Sigmoid colon (tissue), 7 donors: ENCODE measurements around the gene PYDC1. TPM values are rescaled to one million over a fixed set of nuclear protein-coding genes. Genes with fewer than 3 reads are reported as not detected.

Experiments used
- DNase-seq: peaks from one replicate; pipeline ENCODE4 v3.0.0-alpha.2; 2019
- H3K27ac ChIP-seq, 4 donors: fragments of 200-600 bp; sonication (generic); one replicate each; pipeline ENCODE4 v1.5.1; 2016 to 2019; ENCODE audit warnings: mild to moderate bottlenecking in 1 of 4
- H3K27me3 ChIP-seq, 3 donors: fragments of 200-600 bp; sonication (generic); one replicate each; pipeline ENCODE4 v1.5.1; 2019; ENCODE audit warnings: mild to moderate bottlenecking in 1 of 3
- H3K36me3 ChIP-seq, 4 donors: fragments of 200-600 bp; sonication (generic); one replicate each; pipeline ENCODE4 v1.5.1; 2016 to 2019
- H3K4me1 ChIP-seq, 4 donors: fragments of 200-600 bp; sonication (generic); one replicate each; pipeline ENCODE4 v1.5.1; 2017 to 2019
- H3K4me3 ChIP-seq, 4 donors: fragments of 200-600 bp; sonication (generic); one replicate each; pipeline ENCODE4 v1.5.1; 2017 to 2019; ENCODE audit warnings: mild to moderate bottlenecking in 2 of 4, moderate library complexity in 1 of 4
- H3K9me3 ChIP-seq, 4 donors: fragments of 200-600 bp in 3 of 4; sonication (generic) in 3 of 4; one replicate each; pipeline versions ENCODE4 v1.5.1 to v1.6.1; 2013 to 2019
- CTCF ChIP-seq, 4 experiments: fragments of 450-650 bp in 3 of 4; fragments of 200-600 bp in 1 of 4; IDR thresholded peaks; one replicate each; pipeline ENCODE4 v1.5.1; 2016 to 2019; ENCODE audit warnings: antibody characterized with exemption in 4 of 4, mild to moderate bottlenecking in 3 of 4, moderate library complexity in 2 of 4
- EP300 ChIP-seq, 4 donors: sonication (generic); formaldehyde crosslinking; IDR thresholded peaks; one replicate each; pipeline ENCODE4 v1.6.1; 2017; ENCODE audit warnings: antibody characterized with exemption in 4 of 4
- POLR2A ChIP-seq, 2 donors: fragments of 450-650 bp; IDR thresholded peaks; one replicate each; pipeline ENCODE4 v1.6.1; 2016; ENCODE audit warnings: antibody characterized with exemption in 2 of 2, mild to moderate bottlenecking in 2 of 2, moderate library complexity in 2 of 2
- POLR2AphosphoS5 ChIP-seq, 4 donors: sonication (generic); formaldehyde crosslinking; IDR thresholded peaks; one replicate each; pipeline ENCODE4 v1.6.1; 2017; ENCODE audit warnings: antibody characterized with exemption in 4 of 4
- WGBS, 2 donors: extraction: QIAGEN DNeasy Blood & Tissue Kit; methylation state at CpG; one replicate each; pipeline ENCODE4 v1.1.7; 2013; 5-methylcytosine and 5-hydroxymethylcytosine counted together
- intact Hi-C: fragments of 100-400 bp; cut with DNase I; formaldehyde crosslinking; loops from one replicate; pipeline ENCODE4 v1.15.1; 2023
- polyA plus RNA-seq, 3 donors: library from polyadenylated mRNA; stranded (reverse); fragments of 200-250 nt; gene quantifications; one replicate each; pipeline ENCODE4 v1.2.3, GENCODE V29; 2013
- total RNA-seq, 4 donors: library from RNA; depleted of rRNA; stranded (reverse); fragments of >200 nt; gene quantifications; one replicate each; pipeline ENCODE4 v1.1.0, GENCODE V29; 2016
- donor health status: healthy with polysubstance abuse.
- donor health status: Bipolar disorder and iron deficiency.
- donor health status: healthy.

PYDC1 gene
- total and polyA plus RNA-seq, 7 donors: 0.16 TPM; not detected in 6

- H3K36me3 ChIP-seq: peaks cover 47 to 65% (median 61%) of the 10 kb centered on the region in 4 donors
- H3K27me3 ChIP-seq: no peaks in the 10 kb centered on the region
- no peak overlapping the region for H3K4me3 ChIP-seq
- TF ChIP-seq POLR2AphosphoS5 (IDR thresholded peaks at IDR 0.05) (no peak), POLR2A (IDR thresholded peaks at IDR 0.05) (no peak), EP300 (IDR thresholded peaks at IDR 0.05) (no peak), CTCF (IDR thresholded peaks at IDR 0.05) (no peak)
- intact Hi-C loops: loop anchor here (10.0 kb wide), 1 partner anchor 691 kb away; the partner anchor contains the start of gene ZNF267
- H3K27ac ChIP-seq: no peak overlapping the region
- WGBS, 2 donors: 85 to 88% methylated on average over 10 of the region's 10 CpGs
- no peaks in the 10 kb centered on the region for H3K9me3 ChIP-seq
- peaks cover 0 to 43% (median 40%) of the 10 kb centered on the region in 4 donors for H3K4me1 ChIP-seq
- no peak for DNase-seq
Measured at GRCh38 chr16:31183432-31184428, 33.2 kb downstream of the PYDC1 start.

GRCh38 chr16:31182391-31182790 lies 34.5 kb downstream of the PYDC1 start:
- Histone ChIP-seq H3K4me1 (peaks cover 0 to 46% (median 42%) of the 10 kb centered on the region in 4 donors), H3K27me3 (no peaks in the 10 kb centered on the region), H3K27ac (peak overlapping the region in 1 of 4 donors; percentile 31), H3K36me3 (peaks cover 38 to 52% (median 47%) of the 10 kb centered on the region in 4 donors), H3K4me3 (peak overlapping the region in 3 of 4 donors; percentile 91 to 94 (median 93)), H3K9me3 (no peaks in the 10 kb centered on the region)
- no peak for DNase-seq
- TF ChIP-seq POLR2AphosphoS5 (IDR thresholded peaks at IDR 0.05) (no peak), EP300 (IDR thresholded peaks at IDR 0.05) (no peak), POLR2A (IDR thresholded peaks at IDR 0.05) (no peak), CTCF (IDR thresholded peaks at IDR 0.05) (no peak)
- WGBS, 2 donors: 37 to 41% methylated on average over 7 of the region's 7 CpGs
- intact Hi-C loops: loop anchor here (10.0 kb wide), 1 partner anchor 692 kb away; the partner anchor contains the start of gene ZNF267

GRCh38 chr16:31181102-31181830 lies 35.7 kb downstream of the PYDC1 start:
- no peaks in the 10 kb centered on the region for H3K27me3 ChIP-seq
- peak overlapping the region; percentile 77 to 94 (median 92) for H3K4me3 ChIP-seq
- TF ChIP-seq EP300 (IDR thresholded peaks at IDR 0.05) (no peak), CTCF (IDR thresholded peaks at IDR 0.05) (no peak), POLR2A (IDR thresholded peaks at IDR 0.05) (no peak), POLR2AphosphoS5 (IDR thresholded peaks at IDR 0.05) (no peak)
- peak overlapping the region; percentile 93 to 99 (median 98) for H3K27ac ChIP-seq
- DNase-seq: peak; percentile 70
- peaks cover 0 to 42% (median 40%) of the 10 kb centered on the region in 4 donors for H3K4me1 ChIP-seq
- whole genome bisulfite sequencing, 2 donors: 4 to 13% methylated on average over 31 of the region's 31 CpGs
- H3K36me3 ChIP-seq: peaks cover 27 to 40% (median 37%) of the 10 kb centered on the region in 4 donors
- intact Hi-C loops: loop anchor here (10.0 kb wide), 1 partner anchor 694 kb away; the partner anchor contains the start of gene ZNF267
- no peaks in the 10 kb centered on the region for H3K9me3 ChIP-seq

- no peaks in the 10 kb centered on the region for H3K9me3 ChIP-seq
- no peak for TF ChIP-seq EP300 (IDR thresholded peaks at IDR 0.05)
- peak; percentile 100 for TF ChIP-seq POLR2AphosphoS5 (IDR thresholded peaks at IDR 0.05)
- no peak for TF ChIP-seq CTCF (IDR thresholded peaks at IDR 0.05)
- TF ChIP-seq POLR2A (IDR thresholded peaks at IDR 0.05): peak; percentile 97
- 0 to 1% methylated on average over 69 of the region's 69 CpGs for WGBS, 2 donors
- H3K4me3 ChIP-seq: peak within 1 kb of the TSS; percentile 77 to 94 (median 92)
- peak; percentile 96 for DNase-seq
- no peaks in the 10 kb centered on the region for H3K27me3 ChIP-seq
- peak within 1 kb of the TSS; percentile 93 to 99 (median 98) for H3K27ac ChIP-seq
- peaks cover 0 to 42% (median 40%) of the 10 kb centered on the region in 4 donors for H3K4me1 ChIP-seq
- intact Hi-C loops: loop anchor here (1.0 to 10.0 kb wide), 3 partner anchors 38 to 695 kb away; partner anchors contain the start of genes ZNF267 and ZNF843
- H3K36me3 ChIP-seq: peaks cover 13 to 27% (median 24%) of the 10 kb centered on the region in 4 donors
Measured at GRCh38 chr16:31179747-31180459, 37.0 kb downstream of the PYDC1 start, which contains the start of gene FUS. Gene FUS (plus strand): TSS chr16:31180139. CDS start chr16:31180215, 76 bp downstream.
